HG02938 (cell line): ENCODE results near the gene SERTAD1.

Experiments used
- ATAC-seq: cut with Tn5 transposase; IDR thresholded peaks from one replicate; pipeline ENCODE4 v1.9.1; 2021; ENCODE audit warnings: mild to moderate bottlenecking, moderate library complexity; ENCODE audit not compliant: unreplicated experiment

SERTAD1 gene

DNA sequence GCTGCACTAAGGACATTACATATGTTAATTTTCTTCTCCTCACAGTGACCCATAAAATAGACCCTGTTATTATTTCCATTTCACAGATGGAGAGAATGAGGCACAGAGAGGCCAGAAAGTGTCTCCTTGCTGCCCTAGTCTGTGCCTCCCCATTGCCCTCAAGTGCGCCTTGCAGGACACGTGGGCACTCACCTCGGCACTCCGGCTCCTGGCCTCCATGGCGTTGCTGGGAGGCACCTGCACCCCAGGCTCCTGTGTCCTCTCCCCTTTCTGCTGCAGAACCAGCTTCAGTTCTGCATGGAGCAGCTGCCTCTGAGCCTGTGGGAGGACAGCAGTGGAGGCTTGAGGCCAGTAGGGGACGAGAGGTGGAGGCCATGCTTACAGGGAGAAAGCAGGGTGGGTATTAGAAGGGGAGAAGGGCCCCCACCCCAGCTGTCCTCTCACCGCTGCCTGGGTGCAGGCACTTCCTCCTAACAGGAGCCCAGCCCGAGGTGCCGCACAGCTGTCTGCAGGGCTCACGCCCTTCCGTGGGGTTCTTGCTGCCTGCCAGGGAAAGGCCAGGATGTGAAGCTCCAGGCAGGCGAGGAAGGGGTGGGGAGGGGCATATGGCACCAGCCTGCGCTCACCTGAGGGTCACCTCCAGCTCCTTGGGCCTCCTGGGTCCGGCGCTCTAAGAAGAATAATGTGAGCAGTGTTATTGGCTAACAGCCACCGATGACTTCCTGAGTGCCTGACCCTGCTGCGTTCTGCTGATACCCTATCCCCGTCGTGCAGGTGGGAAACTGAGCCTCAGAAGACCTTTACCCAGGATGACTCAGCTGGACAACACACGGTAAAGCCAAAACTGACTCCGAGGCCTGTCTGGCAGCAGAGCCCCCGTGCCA, 17.8 kb downstream of the SERTAD1 start:
- no peak for ATAC-seq

DNA sequence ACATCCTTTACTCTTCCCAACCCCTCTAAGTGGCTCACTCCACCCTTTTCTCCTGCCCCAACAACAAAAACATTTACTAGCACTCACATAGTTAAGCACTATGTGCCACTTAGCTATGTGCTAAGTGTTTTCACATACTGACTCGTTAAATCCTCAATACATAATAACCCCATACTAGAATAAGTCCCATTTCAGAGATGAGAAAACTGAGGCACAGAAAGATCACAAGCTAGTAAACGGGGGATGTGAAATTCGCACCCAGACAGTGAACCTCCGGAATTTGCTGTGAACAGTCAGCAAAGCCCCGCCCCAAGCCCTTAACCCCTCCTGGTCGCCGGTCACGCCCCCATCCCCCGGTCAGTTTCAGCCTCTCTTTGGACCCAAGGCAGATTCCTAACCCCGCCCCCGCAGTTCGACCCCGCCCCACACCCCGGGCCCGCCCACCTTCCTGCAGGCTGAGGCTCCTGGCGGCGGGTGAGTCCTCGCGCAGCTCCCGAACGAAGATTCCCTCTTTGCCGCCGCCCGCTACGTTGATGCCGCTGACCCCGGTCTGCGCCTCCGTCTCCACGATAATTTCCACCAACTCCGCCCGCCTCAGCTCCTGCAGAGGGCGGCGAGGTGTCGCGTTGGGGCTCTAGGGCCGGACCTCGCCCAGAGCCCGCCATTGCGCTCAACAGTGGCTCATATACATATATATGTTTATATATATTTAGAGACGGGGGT, 22.4 kb downstream of the SERTAD1 start:
- ATAC-seq: peak; percentile 54

DNA sequence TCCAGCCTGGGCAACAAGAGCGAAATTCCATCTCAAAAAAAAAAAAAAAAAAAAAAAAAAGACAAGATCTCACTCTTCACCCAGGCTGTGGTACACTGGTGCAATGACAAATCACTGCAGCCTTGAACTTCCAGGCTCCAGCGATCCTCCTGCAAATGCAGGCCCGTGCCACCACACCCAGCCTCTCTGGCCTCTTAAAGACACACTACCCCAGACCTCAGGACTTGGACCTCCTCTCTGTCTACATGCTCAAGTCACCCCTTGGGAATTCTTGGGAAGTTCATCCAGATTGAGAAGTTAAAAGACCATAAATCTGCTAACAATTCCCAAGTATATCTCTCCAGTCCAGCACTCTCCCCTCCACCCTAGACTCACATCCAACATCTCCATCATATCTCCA, 25.2 kb downstream of the SERTAD1 start:
- ATAC-seq: no peak

- no peak for ATAC-seq
Observed at GRCh38 chr19:40398417-40399131, 27.2 kb downstream of the SERTAD1 start.

GRCh38 chr19:40397568-40397906, 28.3 kb downstream of the SERTAD1 start:
- no peak for ATAC-seq

GRCh38 chr19:40396886-40397567, 28.8 kb downstream of the SERTAD1 start:
- ATAC-seq: no peak

DNA sequence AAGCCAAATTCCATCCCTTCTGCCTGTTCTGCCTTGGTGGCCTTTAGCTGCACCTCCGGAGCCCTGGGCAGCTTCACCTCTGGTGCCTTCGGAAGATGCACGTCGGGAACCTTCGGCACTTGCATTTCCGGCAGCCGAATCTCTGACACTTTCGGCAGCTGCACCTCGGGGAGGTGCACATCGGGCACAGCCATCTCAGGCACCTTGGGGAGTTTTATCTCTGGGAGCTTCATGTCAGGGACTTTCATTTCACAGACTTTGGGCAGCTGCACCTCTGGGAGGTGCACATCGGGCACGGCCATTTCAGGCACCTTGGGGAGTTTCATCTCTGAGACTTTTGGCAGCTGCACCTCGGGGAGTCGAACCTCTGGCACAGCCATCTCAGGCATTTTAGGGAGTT, 29.8 kb downstream of the SERTAD1 start:
- no peak for ATAC-seq

DNA sequence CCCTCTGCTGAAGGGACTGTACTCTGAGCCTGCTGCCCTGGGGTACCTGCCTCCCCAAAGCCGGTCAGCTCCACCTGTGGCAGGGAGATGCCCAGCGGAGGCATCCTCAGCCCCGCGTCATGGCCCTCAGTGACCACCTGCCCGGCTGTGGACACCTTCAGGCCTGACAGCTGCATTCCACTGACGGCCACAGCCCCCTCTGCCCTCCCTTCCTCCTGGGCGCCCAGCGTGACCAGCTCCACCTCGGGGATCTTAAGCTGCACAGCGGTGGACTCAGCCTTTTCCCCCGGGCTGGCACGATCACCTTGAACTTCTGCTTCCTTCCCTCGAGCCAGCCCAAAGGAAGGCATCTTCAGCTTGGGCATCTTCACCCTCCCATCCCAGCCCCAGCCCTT, 31.0 kb downstream of the SERTAD1 start:
- no peak for ATAC-seq

- ATAC-seq: no peak
Observed at GRCh38 chr19:40393894-40394815, 31.6 kb downstream of the SERTAD1 start.

DNA sequence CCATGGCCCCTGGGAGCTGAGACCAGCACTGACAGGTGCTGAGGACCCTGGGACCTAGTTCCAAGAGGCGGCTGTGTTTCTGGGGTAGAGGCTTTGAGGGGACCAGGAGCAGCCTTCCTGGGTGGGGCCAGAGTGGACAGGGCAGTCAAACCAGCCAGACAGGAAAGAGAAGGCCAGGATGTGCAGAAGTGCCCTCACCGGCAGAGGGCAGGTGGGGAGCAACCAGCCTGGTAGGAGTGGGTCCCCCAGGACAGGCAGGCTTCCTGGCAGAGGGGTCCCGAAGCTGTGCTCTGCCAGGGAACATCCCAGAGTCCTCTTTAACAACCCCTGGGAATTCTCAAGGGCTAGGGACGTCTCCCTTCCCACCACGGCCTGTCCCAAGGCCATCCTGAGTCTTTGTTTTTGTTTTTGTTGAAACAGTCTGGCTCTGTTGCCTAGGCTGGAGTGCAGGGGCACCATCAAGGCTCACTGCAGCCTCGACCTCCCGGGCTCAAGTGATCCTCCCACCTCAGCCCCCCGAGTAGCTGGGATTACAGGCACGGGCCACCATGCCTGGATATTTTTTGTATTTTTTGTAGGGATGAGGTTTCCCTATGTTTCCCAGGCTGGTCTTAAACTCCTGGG, 32.8 kb downstream of the SERTAD1 start:
- ATAC-seq: no peak

DNA sequence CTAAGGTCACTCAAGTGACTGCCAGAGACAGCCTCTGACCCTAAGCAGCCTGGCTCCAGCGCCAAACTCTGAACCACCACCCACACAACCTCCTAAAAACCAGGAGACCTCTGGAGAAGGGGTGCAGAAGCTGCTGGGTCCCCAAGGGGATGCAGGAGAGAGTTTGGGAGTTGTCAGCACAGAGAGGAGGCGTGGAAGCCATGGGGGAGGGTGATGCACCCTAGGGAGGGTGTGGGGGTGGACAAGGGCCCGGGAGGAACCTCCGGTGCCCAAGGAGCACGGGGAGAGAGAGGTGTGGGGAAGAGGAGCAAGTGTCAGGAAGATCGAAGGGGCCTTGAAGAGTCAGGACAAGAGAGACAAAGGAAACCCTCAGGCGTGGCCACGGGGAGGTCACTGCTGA, 33.7 kb downstream of the SERTAD1 start:
- no peak for ATAC-seq

GRCh38 chr19:40390084-40390742, 35.6 kb downstream of the SERTAD1 start, which contains the start of gene HIPK4:
Gene HIPK4, minus strand, starts transcription at chr19:40390181. Its CDS starts 279 bp downstream, at chr19:40389902.
- no peak for ATAC-seq

DNA sequence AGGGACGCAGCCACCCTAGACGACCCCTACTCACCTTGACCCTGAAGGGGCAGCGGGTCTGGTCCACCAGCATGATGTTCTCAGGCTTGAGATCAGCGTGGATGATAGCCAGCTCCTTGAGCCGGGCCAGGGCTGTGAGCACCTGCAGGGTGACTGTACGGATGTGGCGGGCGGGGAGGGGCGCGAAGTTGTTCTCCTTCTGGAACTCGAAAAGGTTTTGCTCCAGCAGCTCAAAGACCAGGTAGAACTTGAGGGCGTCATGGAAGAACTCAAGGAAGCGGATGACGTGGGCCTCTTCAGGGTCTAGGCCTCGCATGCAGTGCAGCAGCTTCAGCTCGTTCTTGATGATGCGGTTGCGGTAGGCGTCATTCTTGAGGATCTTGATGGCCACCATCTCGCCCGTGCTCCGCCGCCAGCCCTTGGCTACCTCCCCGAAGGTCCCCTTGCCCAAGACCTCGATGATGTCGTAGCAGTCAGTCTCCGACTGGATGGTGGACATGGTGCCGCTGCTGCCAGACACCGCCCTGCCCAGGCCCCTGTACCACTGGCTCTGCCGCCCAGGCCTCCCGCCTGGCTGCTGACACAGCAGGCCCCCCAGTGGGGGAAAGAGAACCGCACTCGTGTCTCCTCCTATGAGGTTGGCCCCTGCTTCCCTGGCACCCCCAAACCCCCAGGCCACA, 36.2 kb downstream of the SERTAD1 start:
- no peak for ATAC-seq

GRCh38 chr19:40388481-40388880, 37.3 kb downstream of the SERTAD1 start:
- ATAC-seq: no peak

DNA sequence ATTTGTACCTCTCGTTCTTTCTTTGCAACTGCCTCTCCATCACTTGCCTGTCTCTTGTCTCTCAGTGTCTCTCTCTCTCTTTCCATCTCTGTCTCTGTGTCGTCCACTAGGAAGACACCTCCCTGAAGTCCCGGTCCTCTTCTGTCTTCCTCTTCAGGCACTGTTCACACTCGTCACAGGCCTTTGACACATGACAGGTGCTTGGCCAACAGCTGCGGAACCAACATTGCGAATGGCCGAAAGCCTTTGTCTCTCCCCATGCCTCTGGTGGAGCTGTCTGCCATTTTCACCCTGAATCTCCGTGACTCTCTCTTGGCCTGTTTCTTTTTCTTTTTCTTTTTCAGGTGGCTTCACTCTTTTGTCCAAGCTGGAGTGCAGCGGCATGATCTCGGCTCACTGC, 38.6 kb downstream of the SERTAD1 start:
- no peak for ATAC-seq

DNA sequence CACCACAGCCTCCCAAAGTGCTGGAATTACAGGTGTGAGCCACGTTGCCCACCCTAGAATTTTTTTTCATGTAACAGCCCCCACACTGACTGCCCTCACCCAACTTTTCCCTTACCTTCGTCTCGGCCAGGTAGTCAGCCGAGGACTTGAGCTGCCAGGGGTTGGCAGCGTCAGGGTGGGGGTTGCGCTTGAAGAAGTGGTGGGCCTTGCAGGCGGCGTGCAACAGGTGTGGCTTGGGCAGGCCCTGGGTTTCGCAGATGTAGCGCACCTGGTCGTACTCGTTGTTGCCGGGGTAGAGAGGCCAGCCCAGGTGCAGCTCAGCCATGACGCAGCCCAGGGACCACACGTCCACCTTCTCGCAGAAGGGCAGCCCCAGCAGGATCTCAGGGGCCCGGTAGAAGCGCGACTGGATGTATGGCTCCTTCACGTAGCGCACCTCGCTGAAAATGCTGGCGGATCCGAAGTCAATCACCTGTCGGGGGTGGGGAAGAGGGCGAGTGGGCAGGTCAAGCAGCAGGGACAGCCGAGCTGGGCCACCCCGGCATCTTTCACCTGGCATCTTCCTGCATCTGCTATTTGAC, 42.0 kb downstream of the SERTAD1 start:
- no peak for ATAC-seq

DNA sequence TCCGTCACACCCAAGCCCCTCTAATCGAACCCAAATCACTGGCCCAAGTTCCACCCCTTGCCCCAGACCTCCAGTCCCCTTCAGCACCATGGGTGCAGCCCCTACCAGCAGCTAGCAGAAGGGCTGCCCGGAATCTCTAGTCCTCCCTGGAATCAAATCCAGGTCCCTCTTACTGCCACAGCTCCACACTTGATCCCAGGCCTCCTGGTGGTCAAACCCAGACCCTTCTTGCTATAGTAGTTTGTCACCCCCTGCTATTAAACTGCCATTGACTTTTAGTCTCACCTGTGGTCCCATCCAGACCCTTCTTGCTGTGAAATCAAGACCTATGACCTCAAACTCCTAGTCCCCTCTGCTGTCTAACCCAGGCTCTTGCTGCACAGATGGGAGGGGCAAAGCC, 44.5 kb downstream of the SERTAD1 start:
- no peak for ATAC-seq
